BJ (cell line): ENCODE measurements around the gene ZPR1. TPM values are rescaled to one million over a fixed set of nuclear protein-coding genes. Genes with fewer than 3 reads are reported as not detected.

Experiments
- CTCF ChIA-PET: fragments of 350-600 bp; formaldehyde crosslinking; extraction: SDS; loops from one replicate; lab custom pipeline; 2021; ENCODE audit warnings: antibody characterized with exemption, inconsistent platforms; lab: Yijun Ruan, JAX
- POLR2A ChIA-PET: fragments of 300-600 bp; sonication (Branson Sonifier 250); formaldehyde crosslinking; extraction: SDS; loops from one replicate; lab custom pipeline; 2021; ENCODE audit warnings: antibody characterized with exemption; lab: Charles Lee
- DNase-seq: peaks from one replicate; pipeline ENCODE4 v3.0.0-alpha.2; 2011; ENCODE audit warnings: low read depth
- H3K27me3 ChIP-seq: 2 replicates; pipeline ENCODE4 v1.6.0; 2011; ENCODE audit warnings: low read length; ENCODE audit not compliant: control insufficient read depth, insufficient read depth
- H3K36me3 ChIP-seq: 2 replicates; pipeline ENCODE4 v1.5.1; 2011; ENCODE audit warnings: low read length; ENCODE audit not compliant: control insufficient read depth, insufficient read depth
- H3K4me3 ChIP-seq: 2 replicates; pipeline ENCODE4 v1.5.1; 2011; ENCODE audit warnings: low read depth, mild to moderate bottlenecking, control low read depth, low read length
- CTCF ChIP-seq: IDR thresholded peaks from 2 replicates; pipeline ENCODE4 v1.5.1; 2011; ENCODE audit warnings: low read depth, mild to moderate bottlenecking, control low read depth, inconsistent platforms, low read length, moderate library complexity; ENCODE audit not compliant: insufficient read depth
- polyA plus RNA-seq: library from polyadenylated mRNA; depleted of rRNA; stranded (reverse); fragments of >200 nt; gene quantifications from 2 replicates; pipeline ENCODE4 v1.2.3, GENCODE V29; 2011

ZPR1 gene
- polyA plus RNA-seq, 1 experiment: 51.0 TPM

DNA sequence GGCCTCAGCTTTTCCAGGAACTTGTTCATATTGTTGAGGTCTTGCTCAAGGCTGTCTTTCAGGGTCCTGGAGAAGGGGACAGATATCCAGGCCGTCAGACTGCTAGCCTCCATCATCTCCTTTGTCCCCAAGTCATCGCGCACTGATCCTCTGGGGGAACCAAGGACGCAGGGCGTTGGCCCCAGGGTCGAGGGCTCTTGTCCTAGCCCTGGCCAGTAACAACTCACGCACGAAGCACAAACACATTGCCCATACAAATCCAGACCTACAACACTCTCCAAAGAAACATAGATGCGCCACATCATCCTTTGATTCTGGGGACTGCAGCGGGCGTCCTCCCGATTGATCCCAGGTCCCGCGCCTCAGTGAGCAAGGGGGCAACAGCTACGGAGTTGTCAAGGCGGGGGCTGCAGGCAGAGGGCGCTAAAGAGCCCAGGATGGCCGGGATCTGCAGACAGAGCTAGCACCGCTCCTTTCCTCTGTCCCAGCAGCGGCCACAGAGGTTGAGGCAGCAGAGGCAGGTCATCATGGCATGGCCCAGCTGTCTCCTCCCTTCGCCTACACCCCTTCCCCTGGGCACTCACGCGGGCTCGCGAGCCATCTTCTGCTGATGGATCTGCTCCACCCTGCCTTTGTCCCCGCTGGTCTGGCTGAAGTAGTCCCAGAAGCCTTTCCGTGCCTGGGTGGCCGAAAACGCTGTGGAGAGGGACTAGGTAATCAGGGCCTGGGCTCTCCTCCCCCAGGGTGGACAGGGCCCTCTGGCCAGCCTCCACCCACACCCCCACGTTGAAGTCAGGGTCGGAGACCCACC is 3.4 kb upstream of the ZPR1 start:
- CTCF ChIA-PET: interaction anchor here (0.7 to 9.6 kb wide), 44 partner anchors 8 to 437 kb away, joined by 3 to 165 read pairs (median 4); partner anchors contain the start of genes APOA1, PAFAH1B2 and SIK3
- no peak for DNase-seq
- Histone ChIP-seq H3K27me3 (no peaks in the 10 kb centered on the region), H3K4me3 (no peak overlapping the region), H3K36me3 (no peaks in the 10 kb centered on the region; the same call in 1 of the 2 replicates)
- peak; percentile 96 for TF ChIP-seq CTCF
- POLR2A ChIA-PET: no interaction called here

DNA sequence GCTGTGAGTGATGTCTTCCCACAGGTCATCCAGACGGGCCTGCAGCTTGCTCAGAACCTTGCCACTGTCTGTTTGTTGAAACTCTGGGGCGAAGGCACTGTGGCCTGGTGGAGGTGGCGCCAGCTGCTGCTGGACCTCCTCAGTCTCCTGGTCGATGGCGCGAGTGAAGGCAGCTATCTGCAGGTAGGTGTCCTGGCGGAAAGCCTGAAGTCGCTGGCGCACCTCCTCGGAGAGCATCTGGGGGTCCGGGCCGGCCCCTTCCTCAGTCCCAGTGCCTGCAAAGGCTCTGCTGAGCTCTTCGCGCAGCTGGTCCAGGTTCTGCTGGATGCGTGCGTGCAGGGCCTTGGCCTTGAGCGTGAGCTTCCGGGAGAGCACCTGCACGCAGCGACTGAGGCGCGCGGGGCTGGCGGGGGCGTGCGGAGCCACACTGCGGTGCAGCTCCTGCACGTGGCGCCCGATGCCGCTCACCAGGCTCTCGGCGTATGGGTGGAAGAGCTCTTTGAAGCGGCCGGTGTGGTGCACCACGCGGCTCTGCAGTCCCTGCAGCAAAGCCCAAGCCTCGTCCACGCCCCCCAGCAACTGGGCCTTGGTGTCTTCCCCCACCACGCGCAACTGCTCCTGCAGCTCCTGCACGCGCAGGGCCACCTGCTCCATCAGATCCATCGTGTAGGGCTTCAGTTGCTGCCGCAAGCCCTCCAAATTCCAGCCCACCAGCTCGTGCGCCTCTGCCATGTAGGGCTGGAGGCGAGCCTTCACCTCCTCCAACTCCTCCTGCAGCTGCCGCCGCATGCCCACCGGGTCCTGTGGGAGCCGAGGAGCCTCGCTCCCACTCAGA is 2.6 kb upstream of the ZPR1 start:
- CTCF ChIA-PET: interaction anchor here (0.9 to 9.6 kb wide), 38 partner anchors 8 to 438 kb away, joined by 3 to 165 read pairs (median 4); partner anchors contain the start of genes APOA1 and SIK3
- no peak for DNase-seq
- no peak overlapping the region for H3K4me3 ChIP-seq
- POLR2A ChIA-PET: no interaction called here
- peaks cover 4% of the 10 kb centered on the region for H3K36me3 ChIP-seq
- TF ChIP-seq CTCF: no peak
- no peaks in the 10 kb centered on the region for H3K27me3 ChIP-seq

GRCh38 chr11:116788975-116789374 is 1.2 kb upstream of the ZPR1 start:
- POLR2A ChIA-PET: no interaction called here
- CTCF ChIA-PET: interaction anchor here (2.3 to 9.6 kb wide), 4 partner anchors 8 to 438 kb away, joined by 12 to 165 read pairs (median 14); no protein-coding TSS in a partner anchor
- TF ChIP-seq CTCF: no peak

DNA sequence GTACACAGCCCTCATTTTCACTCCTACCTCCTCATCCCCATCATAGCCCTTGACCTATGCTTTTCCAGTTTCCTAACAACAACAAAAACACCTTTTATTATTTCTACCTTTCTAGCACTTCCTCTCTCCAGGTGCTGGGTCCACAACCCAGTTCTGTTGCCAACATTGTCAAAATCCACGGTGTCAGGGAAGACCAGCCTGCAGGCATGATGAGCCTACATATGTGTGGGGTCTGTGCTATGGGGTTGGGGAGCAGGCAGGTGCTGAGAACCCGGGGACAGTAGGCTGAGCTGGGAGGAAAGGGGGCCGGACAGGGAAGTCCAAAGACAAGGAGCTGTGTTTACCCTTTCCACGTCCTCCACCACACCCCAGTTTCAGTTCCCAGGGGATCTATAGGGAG is 711 bp upstream of the ZPR1 start:
- Histone ChIP-seq H3K36me3 (peaks cover 15% of the 10 kb centered on the region), H3K4me3 (peak overlapping the region; percentile 80), H3K27me3 (no peaks in the 10 kb centered on the region)
- ChIA-PET CTCF (interaction anchor here (2.3 to 9.6 kb wide), 3 partner anchors 48 to 438 kb away, joined by 12 to 165 read pairs (median 14); no protein-coding TSS in a partner anchor), POLR2A (interaction anchor here (0.6 kb wide), 1 partner anchor 15 kb away, joined by 3 read pairs; no protein-coding TSS in a partner anchor)
- TF ChIP-seq CTCF: no peak
- no peak for DNase-seq

More at GRCh38 chr11:116788975-116789374, 1.2 kb upstream of the ZPR1 start:
- Histone ChIP-seq H3K4me3 (no peak overlapping the region), H3K27me3 (no peaks in the 10 kb centered on the region), H3K36me3 (peaks cover 15% of the 10 kb centered on the region)
- no peak for DNase-seq
